Neural cell (in vitro differentiated cells): ENCODE data around the gene OGFR. TPM values are rescaled to one million over a fixed set of nuclear protein-coding genes. Genes with fewer than 3 reads are reported as not detected.

Experiments used
- H2AFZ ChIP-seq: fragments of 200-600, 300-800 bp; sonication (generic), shearing (Covaris generic); 2 replicates; pipeline ENCODE4 v1.6.0; 2014; ENCODE audit warnings: low read depth, mild to moderate bottlenecking, antibody characterized with exemption, low read length, moderate library complexity
- H3F3A ChIP-seq: fragments of 200-600 bp; shearing (Covaris generic); 2 replicates; pipeline ENCODE4 v1.6.1; 2016; ENCODE audit warnings: mild to moderate bottlenecking, moderate library complexity, mixed read lengths, antibody characterized with exemption, low read length; ENCODE audit not compliant: insufficient read depth, poor library complexity, severe bottlenecking
- H3K27ac ChIP-seq: fragments of 200-600, 300-800 bp; sonication (generic), shearing (Covaris generic); 2 replicates; pipeline ENCODE4 v1.5.1; 2014; ENCODE audit warnings: mild to moderate bottlenecking, low read length, moderate library complexity
- H3K27me3 ChIP-seq: fragments of 300-800, 200-600 bp; sonication (generic), shearing (Covaris generic); 2 replicates; pipeline ENCODE4 v1.6.0; 2014; ENCODE audit warnings: mild to moderate bottlenecking, low read depth, low read length, moderate library complexity; ENCODE audit not compliant: insufficient read depth
- H3K36me3 ChIP-seq: fragments of 300-800, 200-600 bp; sonication (generic), shearing (Covaris generic); 2 replicates; pipeline ENCODE4 v1.5.1; 2014; ENCODE audit warnings: mild to moderate bottlenecking, antibody characterized with exemption, low read length, moderate library complexity; ENCODE audit not compliant: insufficient read depth
- H3K4me2 ChIP-seq: fragments of 300-800, 200-600 bp; sonication (generic), shearing (Covaris generic); 2 replicates; pipeline ENCODE4 v1.6.0; 2014; ENCODE audit warnings: mild to moderate bottlenecking, low read length
- H3K4me3 ChIP-seq: fragments of 300-800, 200-600 bp; sonication (generic), shearing (Covaris generic); 2 replicates; pipeline ENCODE4 v1.5.1; 2014; ENCODE audit warnings: mild to moderate bottlenecking, low read length, moderate library complexity
- H3K79me2 ChIP-seq: fragments of 200-600 bp; shearing (Covaris generic); replicated peaks from 2 replicates; pipeline ENCODE4 v1.6.0; 2014; ENCODE audit warnings: mild to moderate bottlenecking, low read length, moderate library complexity; ENCODE audit not compliant: insufficient read depth
- H3K9ac ChIP-seq: fragments of 300-800, 200-600 bp; sonication (generic), shearing (Covaris generic); 2 replicates; pipeline ENCODE4 v1.6.1; 2016; ENCODE audit warnings: mild to moderate bottlenecking, low read length, mixed read lengths
- H3K9me2 ChIP-seq: fragments of 200-600 bp; shearing (Covaris generic); 2 replicates; pipeline ENCODE4 v1.6.1; 2016; ENCODE audit warnings: mild to moderate bottlenecking, low read length, mixed read lengths; ENCODE audit not compliant: insufficient read depth
- H3K9me3 ChIP-seq: fragments of 200-600, 300-800 bp; sonication (generic), shearing (Covaris generic); 2 replicates; pipeline ENCODE4 v1.6.1; 2016; ENCODE audit warnings: mild to moderate bottlenecking, mixed run types, low read length, moderate library complexity, mixed read lengths
- H4K20me1 ChIP-seq: fragments of 200-600 bp; shearing (Covaris generic); 2 replicates; pipeline ENCODE4 v1.6.1; 2016; ENCODE audit warnings: mild to moderate bottlenecking, mixed run types; ENCODE audit not compliant: insufficient read depth
- CTCF ChIP-seq: fragments of 450-650 bp; IDR thresholded peaks from 2 replicates; pipeline ENCODE4 v1.5.1; 2014; ENCODE audit warnings: antibody characterized with exemption, mild to moderate bottlenecking, moderate library complexity; ENCODE audit not compliant: poor library complexity, severe bottlenecking
- EP300 ChIP-seq: fragments of 450-650 bp; conservative IDR thresholded peaks from 2 replicates; pipeline ENCODE4 v1.6.1; 2014; ENCODE audit warnings: antibody characterized with exemption, mild to moderate bottlenecking, moderate library complexity; ENCODE audit not compliant: poor library complexity, severe bottlenecking
- EZH2 ChIP-seq: fragments of 200-600, 300-800 bp; shearing (Covaris generic), sonication (generic); IDR thresholded peaks from 2 replicates; pipeline ENCODE4 v1.6.1; 2014; ENCODE audit warnings: antibody characterized with exemption, low read length, borderline replicate concordance, mild to moderate bottlenecking; ENCODE audit not compliant: insufficient read depth, poor library complexity, severe bottlenecking
- MXI1 ChIP-seq: fragments of 450-650 bp; conservative IDR thresholded peaks from 2 replicates; pipeline ENCODE4 v1.6.1; 2014; ENCODE audit warnings: antibody characterized with exemption, mild to moderate bottlenecking; ENCODE audit not compliant: poor library complexity, severe bottlenecking
- POLR2AphosphoS5 ChIP-seq: IDR thresholded peaks from 2 replicates; pipeline ENCODE4 v1.6.1; 2012
- RAD21 ChIP-seq: fragments of 450-650 bp; conservative IDR thresholded peaks from 2 replicates; pipeline ENCODE4 v1.6.1; 2014; ENCODE audit warnings: antibody characterized with exemption, mild to moderate bottlenecking, moderate library complexity
- REST ChIP-seq: IDR thresholded peaks from 2 replicates; pipeline ENCODE4 v1.6.1; 2012; ENCODE audit warnings: borderline replicate concordance
- SMC3 ChIP-seq: fragments of 450-650 bp; conservative IDR thresholded peaks from 2 replicates; pipeline ENCODE4 v1.6.1; 2014; ENCODE audit warnings: antibody characterized with exemption, mild to moderate bottlenecking, moderate library complexity; ENCODE audit not compliant: poor library complexity
- TAF1 ChIP-seq: IDR thresholded peaks from 2 replicates; pipeline ENCODE4 v1.6.1; 2012; ENCODE audit warnings: low read depth
- polyA minus RNA-seq: library from RNA; depleted of rRNA, polyadenylated mRNA; stranded (reverse); fragments of >200 nt; gene quantifications from 2 replicates; pipeline ENCODE4 v1.2.3, GENCODE V29; 2014
- polyA plus RNA-seq: library from polyadenylated mRNA; depleted of rRNA; stranded (reverse); fragments of >200 nt; gene quantifications from 2 replicates; pipeline ENCODE4 v1.2.3, GENCODE V29; 2014

OGFR gene
- polyA plus RNA-seq (15.6 and 23.3 TPM in 2 replicates), polyA minus RNA-seq (22.3 and 26.5 TPM in 2 replicates)

GRCh38 chr20:62804627-62805154 lies at the start of gene OGFR:
Gene OGFR, plus strand, starts transcription at chr20:62804835. Its CDS starts 25 bp downstream, at chr20:62804860.
- H3K36me3 ChIP-seq, result no peaks in the 10 kb centered on the region
- H3K9me2 ChIP-seq, result no peaks in the 10 kb centered on the region
- H3K4me3 ChIP-seq, result peak within 1 kb of the TSS; percentile 67
- H3K79me2 ChIP-seq, result peaks cover 3% of the 10 kb centered on the region
- H3F3A ChIP-seq, result no peaks in the 10 kb centered on the region
- no peak for TF ChIP-seq CTCF
- TF ChIP-seq SMC3, result no peak
- peak; percentile 46 for TF ChIP-seq POLR2AphosphoS5
- no peak for TF ChIP-seq RAD21
- TF ChIP-seq EZH2, result no peak
- TF ChIP-seq MXI1, result no peak
- H3K9me3 ChIP-seq, result no peaks in the 10 kb centered on the region
- no peak within 1 kb of the TSS for H3K27ac ChIP-seq
- H3K9ac ChIP-seq, result peak within 1 kb of the TSS; percentile 66
- peak within 1 kb of the TSS; percentile 25 for H3K4me2 ChIP-seq
- no peak within 1 kb of the TSS for H2AFZ ChIP-seq
- H3K27me3 ChIP-seq, result no peaks in the 10 kb centered on the region
- H4K20me1 ChIP-seq, result no peaks in the 10 kb centered on the region

- H3K4me2 ChIP-seq, result no peak overlapping the region
- H2AFZ ChIP-seq, result no peak overlapping the region
- H3K9me2 ChIP-seq, result no peaks in the 10 kb centered on the region
- no peaks in the 10 kb centered on the region for H3K36me3 ChIP-seq
- H3K9me3 ChIP-seq, result no peaks in the 10 kb centered on the region
- H3K79me2 ChIP-seq, result no peaks in the 10 kb centered on the region
- H3K27me3 ChIP-seq, result no peaks in the 10 kb centered on the region
- no peaks in the 10 kb centered on the region for H3F3A ChIP-seq
- TF ChIP-seq RAD21 (no peak), SMC3 (no peak), TAF1 (no peak), POLR2AphosphoS5 (no peak), EZH2 (no peak), MXI1 (no peak), CTCF (no peak), EP300 (no peak), REST (no peak)
- no peaks in the 10 kb centered on the region for H4K20me1 ChIP-seq
- H3K9ac ChIP-seq, result no peak overlapping the region
- no peak overlapping the region for H3K27ac ChIP-seq
- H3K4me3 ChIP-seq, result no peak overlapping the region
Observed at GRCh38 chr20:62754991-62755356, 49.7 kb upstream of the OGFR start.
